HG03045 (cell line): Measurements from ENCODE around the gene PFKL.

ENCODE experiments used
- ATAC-seq: cut with Tn5 transposase; IDR thresholded peaks from one replicate; pipeline ENCODE4 v1.9.1; 2021; ENCODE audit warnings: mild to moderate bottlenecking, moderate library complexity; ENCODE audit not compliant: unreplicated experiment

The PFKL gene

GRCh38 chr21:44374601-44375280 is 74.9 kb downstream of the PFKL start:
- ATAC-seq: no peak

GRCh38 chr21:44375281-44375651 is 75.4 kb downstream of the PFKL start:
- ATAC-seq: no peak

GRCh38 chr21:44375761-44376241 is 75.9 kb downstream of the PFKL start:
- ATAC-seq: no peak

- no peak for ATAC-seq
Observed at GRCh38 chr21:44376606-44377005, 76.8 kb downstream of the PFKL start.
